ENCODE results near the gene TPO.

The TPO gene

GRCh38 chr2:1581965-1582625 lies 168.8 kb downstream of the TPO start:
- no peak overlapping the region for H3K27ac ChIP-seq
- TF ChIP-seq, protein P1, sequence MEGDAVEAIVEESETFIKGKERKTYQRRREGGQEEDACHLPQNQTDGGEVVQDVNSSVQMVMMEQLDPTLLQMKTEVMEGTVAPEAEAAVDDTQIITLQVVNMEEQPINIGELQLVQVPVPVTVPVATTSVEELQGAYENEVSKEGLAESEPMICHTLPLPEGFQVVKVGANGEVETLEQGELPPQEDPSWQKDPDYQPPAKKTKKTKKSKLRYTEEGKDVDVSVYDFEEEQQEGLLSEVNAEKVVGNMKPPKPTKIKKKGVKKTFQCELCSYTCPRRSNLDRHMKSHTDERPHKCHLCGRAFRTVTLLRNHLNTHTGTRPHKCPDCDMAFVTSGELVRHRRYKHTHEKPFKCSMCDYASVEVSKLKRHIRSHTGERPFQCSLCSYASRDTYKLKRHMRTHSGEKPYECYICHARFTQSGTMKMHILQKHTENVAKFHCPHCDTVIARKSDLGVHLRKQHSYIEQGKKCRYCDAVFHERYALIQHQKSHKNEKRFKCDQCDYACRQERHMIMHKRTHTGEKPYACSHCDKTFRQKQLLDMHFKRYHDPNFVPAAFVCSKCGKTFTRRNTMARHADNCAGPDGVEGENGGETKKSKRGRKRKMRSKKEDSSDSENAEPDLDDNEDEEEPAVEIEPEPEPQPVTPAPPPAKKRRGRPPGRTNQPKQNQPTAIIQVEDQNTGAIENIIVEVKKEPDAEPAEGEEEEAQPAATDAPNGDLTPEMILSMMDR (IDR thresholded peaks at IDR 0.05), result no peak

DNA sequence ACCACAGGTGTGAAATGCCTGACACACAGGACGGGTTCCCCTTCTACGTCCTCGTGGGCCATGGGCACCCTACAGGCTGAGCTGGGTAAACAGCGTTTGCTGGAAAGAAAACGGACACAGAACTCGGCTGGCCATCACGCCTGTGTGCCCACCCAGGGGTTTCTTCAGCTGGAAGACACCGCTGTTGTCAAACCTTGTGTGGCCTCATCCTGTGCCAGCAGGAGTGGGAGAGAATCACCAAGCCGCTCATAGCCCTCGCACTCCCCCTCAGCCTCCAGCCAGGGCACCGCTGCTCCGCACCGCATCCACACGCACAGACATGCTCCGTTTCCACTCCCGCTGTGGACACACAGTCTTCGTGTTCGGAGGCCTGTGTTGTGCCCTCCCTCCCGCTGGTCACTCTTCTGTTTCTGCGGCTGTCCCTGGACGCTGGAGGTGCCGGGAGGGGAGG lies 169.7 kb downstream of the TPO start:
- H3K27ac ChIP-seq, result no peak overlapping the region
- TF ChIP-seq ZFX (IDR thresholded peaks at IDR 0.05; ENCODE audit: borderline replicate concordance), result no peak
- TF ChIP-seq, protein P1 (IDR thresholded peaks at IDR 0.05), result no peak

- TF ChIP-seq ZFX (IDR thresholded peaks at IDR 0.05; ENCODE audit: borderline replicate concordance), result no peak
- TF ChIP-seq, protein P1 (IDR thresholded peaks at IDR 0.05), result no peak
- H3K27ac ChIP-seq, result no peak overlapping the region
Measured at GRCh38 chr2:1584051-1584531, 170.8 kb downstream of the TPO start.

DNA sequence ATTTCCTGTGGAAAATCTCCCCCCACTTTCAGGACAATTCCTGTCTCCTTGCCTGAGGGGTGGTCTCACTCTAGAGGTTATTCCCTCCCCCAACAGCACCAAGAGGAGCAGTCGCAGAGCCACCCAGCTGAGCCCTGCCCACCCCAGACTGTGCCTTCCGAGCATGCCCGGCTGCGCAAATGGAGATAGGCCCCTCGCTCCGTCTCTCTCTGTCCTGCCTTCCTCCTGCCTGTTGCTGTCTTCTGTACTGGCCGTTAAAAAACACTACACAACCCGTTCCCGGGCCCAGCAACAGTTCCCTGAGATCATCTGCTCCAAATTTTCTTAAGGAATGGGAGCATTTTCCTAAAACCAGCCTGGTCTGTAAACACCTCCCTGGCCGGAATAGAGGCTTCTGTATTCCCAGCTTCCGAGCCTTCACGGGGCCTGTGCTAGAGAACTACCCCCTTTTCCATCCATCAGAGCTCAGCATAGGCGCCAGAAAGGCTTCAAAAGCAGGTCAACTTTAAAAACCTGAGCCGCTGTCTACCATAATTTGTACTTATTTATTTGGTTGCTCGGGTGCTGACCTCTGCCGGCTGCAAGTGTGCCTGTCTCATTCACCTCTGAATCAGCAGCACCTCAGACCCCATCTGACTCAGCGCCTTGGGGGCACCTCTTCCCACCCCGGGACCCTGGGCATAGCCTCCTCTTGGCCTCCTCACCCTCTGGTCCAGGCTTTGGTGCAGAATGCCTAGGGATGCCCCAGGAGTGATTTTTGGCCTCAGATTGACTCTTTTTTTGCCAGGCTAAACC lies 171.6 kb downstream of the TPO start:
- TF ChIP-seq, protein P1 (IDR thresholded peaks at IDR 0.05), result no peak
- no peak for TF ChIP-seq ZFX (IDR thresholded peaks at IDR 0.05; ENCODE audit: borderline replicate concordance)
- no peak overlapping the region for H3K27ac ChIP-seq

DNA sequence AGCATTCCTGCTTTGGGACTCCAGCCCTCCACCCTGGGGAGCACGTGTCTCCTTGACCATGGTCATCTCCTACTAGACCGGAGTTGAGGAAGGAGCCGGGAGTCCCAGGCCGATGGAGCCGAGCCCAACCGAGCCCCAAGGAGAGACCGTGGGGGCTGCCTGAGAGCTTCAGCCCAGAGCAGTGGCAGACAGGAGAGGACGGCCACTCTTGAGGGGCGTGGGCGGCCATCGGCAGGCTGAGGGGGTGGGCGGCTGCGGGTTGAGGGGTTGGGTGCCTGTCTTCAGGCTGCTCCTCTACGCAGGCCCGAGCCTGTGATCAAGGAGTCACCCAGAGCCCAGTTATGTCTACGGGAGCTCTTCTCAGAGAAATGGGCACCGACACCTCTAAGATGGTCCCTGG lies 172.4 kb downstream of the TPO start:
- TF ChIP-seq ZFX (IDR thresholded peaks at IDR 0.05; ENCODE audit: borderline replicate concordance), result no peak
- TF ChIP-seq, protein P1 (IDR thresholded peaks at IDR 0.05), result no peak
- no peak overlapping the region for H3K27ac ChIP-seq

DNA sequence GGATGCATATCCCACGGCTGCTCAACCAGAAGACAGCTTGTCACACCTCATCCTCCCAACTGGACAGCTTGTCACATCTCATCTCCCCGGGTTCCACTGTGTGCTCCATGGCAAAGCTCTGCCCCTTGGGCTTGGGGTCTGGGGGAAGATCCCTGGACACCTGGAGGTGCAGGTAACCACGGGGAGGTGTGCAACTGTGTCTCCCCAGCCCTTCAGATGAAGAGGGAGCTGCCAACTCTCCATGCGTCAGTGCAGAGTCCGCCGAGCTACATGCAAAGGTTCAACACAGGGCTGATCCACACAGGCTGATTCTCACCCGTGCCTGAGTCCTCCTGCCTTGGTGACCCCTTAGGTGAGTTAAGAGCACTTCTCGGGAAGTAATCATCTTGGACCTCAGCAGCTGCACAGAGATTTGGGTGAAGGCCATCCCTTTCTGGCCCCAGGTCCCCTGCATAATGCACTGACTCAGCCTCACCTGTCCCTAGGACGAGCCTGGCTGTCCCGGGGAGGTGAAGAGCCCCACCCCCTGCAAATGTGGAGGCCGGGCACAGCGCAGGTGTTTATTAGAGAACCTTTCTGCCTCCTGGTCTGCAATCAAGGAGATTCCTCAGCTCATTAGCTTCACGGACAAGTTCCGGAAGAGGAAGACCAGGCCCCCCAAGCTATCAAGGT lies 173.1 kb downstream of the TPO start:
- no peak for TF ChIP-seq ZFX (IDR thresholded peaks at IDR 0.05; ENCODE audit: borderline replicate concordance)
- TF ChIP-seq, protein P1 (IDR thresholded peaks at IDR 0.05), result no peak
- no peak overlapping the region for H3K27ac ChIP-seq

Data from 22Rv1 (cell line).